GM18867 (cell line): ENCODE measurements around the gene SCN5A.
"Not testable (repeated sequence)": the region's sequence is repeated elsewhere in the genome, so short reads cannot be mapped to it uniquely, and the experiment has no call there.

Experiments
- ATAC-seq: cut with Tn5 transposase; IDR thresholded peaks from one replicate; pipeline ENCODE4 v1.9.1; 2021; ENCODE audit warnings: mild to moderate bottlenecking, moderate library complexity; ENCODE audit not compliant: unreplicated experiment

The SCN5A gene

DNA sequence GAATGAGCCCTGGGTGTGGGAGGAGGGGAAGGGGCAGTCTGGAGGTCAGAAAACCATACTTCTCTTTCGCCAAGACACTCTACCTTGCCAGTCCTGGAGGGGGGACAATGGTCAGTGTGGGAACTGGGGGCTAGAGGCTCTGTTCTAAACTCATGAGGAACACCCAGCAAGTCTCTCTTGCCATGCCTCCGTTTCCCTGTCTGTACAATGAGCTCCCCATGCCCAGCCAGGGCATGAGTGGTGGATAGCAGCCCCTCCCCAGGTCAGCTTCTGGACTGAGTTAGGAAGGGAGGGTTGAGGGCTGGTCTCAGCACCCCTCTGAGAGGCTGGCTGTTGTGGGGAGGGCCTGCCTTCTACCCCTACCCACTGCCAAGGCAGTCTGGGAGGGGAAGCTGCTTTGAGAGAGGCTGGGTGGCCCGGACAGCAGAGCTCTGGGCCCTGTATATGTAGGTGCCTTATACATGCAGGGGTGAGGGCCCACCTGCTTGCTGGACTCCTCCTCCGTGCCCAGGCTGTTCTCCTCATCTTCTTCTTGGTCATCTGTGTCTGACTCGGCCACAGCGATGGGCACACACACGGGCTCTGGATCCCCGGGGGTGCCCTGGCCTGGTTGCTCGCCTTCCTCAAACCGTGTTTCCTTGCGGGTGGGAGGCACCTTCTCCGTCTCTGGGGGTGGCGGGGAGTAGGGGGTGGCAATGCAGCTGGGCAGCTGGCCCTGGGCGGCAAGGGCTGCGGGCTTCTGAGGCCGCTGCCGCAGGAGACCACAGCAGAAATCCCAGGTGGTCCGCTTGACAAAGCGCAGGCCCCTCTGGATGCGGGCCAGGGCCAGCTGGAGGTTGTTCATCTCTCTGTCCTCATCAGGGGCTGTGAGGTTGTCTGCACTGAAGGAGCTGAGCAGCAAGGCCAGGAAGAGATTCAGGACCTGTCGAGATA, 68.8 kb downstream of the SCN5A start:
- ATAC-seq: no peak

DNA sequence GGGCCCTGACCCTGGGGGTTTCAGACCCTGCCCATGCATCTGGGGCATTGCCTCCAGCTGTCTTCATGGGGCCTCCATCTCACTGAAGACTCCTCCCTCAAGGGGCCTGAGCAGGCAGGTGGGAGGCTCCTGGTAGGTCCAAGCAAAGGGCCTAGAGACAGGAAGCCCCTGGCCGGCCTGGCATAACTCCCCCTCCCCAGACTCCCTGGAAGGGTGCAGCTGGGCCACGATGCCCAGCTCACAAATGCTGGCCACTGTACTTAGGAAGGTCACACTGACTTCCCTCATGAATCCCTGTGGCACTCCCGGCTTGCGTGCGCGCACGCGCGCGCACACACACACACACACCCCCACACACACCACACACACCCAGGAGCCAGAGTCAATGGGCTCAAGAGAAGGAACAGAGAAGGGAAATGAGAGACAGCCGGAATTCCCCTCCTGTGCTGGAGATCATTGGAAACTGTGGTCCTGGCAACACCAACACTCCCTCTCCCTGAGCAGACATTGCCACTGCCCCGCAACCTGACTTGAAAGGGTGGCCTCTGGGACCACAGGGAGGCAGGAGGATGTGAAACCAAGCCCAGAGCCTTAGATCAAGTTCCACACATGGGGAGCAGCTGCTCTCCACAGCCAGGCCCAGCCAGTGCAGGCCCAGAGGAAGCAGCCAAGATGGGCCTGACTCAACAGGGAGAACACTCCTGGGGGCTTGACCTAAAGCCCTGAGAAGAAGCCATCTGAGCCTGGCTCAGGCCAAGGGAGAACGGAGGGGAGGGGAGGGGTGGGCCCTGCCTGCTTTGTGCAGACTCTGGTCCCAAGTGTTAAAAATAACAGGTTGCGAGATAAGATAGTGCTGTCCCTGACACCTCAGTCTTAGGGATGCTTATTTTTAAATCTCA, 69.7 kb downstream of the SCN5A start:
- ATAC-seq: peak; percentile 47

DNA sequence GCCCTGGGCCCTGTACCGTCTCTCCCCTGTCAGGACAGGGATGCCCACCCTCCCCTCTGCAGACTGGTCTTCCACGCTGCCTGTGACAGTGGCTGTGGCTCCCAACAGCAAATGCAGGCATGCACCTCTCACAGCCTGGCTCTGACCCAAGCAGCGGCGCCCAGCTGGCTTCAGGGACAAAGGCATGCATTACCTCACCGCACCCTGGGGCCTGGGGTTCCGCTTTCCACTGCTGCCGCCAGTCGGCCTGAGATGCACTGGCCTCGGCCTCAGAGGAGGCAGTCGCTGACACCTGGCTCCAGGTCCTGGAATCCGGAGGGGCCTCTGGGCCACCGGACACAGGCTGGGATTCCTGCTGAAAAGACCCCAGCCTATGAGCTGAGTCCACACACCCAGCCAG, 70.3 kb downstream of the SCN5A start:
- ATAC-seq: no peak

DNA sequence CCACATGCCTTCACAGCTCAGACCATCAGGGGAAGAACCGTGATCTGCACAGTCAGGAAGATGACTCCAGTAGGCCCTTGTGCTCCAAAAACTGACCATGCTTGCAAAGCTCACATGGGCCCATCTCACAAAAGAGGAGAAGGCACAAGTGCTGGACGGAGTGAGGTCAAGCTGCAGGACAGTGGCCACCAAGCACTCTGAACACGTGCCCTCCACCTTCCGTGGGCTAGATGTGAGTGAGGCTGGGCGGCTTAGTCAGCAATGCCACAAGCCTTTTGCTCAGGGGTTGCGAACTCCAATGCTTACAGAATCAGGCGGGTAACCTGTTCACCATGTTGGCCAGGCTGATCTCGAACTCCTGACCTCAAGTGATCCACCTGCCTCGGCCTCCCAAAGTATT, 70.9 kb downstream of the SCN5A start:
- no peak for ATAC-seq

DNA sequence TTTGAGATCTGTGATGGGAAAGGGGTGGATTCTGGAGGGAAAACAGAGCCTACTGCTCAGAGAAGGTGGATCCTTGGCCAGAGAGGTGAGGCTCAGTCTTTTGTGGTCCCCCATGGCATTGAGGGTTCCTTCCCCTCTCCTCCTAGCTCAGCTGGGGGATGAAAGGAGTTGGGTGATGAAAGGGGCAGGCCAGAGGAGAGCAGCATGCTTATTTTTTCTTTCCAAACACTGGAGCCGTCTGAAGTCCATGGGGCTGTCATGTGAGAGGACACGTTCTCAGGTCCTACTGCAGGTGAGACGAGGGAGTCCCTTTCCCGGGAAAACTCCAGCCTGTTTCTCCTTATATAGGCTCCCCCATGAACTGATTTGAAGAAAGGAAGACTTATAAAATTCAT, 71.4 kb downstream of the SCN5A start:
- ATAC-seq: no peak

DNA sequence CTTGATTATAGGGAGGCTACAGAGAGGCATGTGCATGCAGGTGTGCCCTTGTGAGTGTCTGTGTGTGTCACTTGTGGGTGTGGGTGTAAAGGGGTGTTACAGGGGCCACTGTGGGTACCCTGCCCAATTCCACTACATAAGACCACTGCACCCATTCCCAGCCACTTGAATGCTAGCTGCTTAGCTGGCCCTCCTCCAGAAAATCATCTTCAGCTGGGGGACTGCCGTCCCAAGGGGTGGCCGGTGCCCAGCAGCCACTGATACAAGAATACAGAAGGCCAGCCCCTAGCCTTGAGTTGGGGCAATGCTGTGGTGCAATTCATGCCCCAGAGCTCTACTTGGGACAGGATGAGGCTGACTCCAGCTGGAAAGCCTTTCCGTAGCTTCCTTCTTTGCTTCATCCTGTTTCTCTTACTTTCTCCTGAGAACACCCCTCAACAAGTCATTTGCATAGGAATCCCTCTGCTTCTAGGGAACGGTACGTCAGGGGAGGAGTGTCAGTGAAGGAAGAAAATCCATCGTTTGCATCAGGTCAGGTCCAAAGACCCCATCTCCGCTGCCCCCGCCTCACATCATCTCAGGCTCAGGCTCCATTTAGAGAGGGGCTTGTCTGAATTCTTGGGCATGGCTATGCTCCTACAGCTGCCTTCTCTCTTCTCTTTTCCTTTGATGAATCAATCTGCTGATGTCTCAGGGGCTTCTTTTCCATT, 72.0 kb downstream of the SCN5A start:
- ATAC-seq: no peak

DNA sequence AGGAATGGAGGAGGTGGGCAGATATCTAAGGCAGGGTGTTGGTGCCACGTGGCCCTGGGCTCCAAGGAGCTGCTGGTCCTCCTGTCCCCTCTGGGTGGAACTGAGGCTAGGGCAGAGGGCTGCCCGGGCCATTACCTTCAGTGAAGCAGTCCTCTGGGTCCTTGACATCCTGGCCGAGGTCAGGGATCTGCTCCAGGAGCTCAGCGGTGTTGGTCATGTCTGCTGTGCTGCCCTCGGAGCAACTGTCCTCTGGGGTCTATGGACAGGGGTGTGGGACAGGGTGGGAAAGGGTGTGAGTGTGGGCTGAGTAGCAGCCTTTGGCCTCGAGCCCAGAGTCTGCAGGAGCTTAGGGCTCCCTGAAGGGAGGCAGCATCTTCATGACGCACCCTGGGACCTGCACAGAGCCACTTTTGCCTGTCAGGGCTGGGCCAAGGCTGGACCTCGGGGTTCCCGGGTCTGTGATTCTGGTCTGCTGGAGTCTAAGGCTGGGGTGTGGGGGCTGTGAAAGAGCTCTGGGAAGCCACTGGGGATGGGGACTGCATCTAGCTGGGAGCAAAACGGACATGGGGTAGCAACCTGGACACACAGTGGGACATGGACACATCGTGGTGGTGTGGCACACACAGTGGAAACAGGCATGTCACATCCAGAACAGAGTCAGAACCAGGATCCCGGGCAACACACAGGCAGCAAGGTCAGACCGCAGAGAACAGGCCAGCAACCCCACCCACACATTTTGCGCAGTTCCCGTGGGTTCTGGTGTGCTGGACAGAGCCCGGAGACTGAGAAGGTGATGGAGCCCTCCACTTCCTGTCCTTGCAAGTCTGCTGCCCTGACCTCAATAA, 72.7 kb downstream of the SCN5A start:
- no peak for ATAC-seq

DNA sequence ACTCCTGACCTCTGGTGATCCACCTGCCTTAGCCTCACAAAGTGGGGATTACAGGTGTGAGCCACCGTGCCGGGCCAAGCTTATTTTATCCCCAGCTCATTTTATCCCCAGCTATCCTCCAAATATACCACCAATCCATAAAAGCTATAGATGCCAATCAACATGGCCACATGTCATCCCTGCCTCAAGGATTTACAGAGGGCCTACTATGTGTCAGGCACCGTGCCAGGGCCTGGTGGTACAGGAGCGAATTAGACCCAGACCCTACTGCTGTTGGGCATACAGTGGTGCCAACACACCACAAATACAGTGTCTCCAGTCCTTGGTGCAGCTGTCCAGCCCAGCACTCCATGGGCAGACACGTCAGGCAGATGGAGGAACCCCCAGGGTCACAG, 73.4 kb downstream of the SCN5A start:
- no peak for ATAC-seq

DNA sequence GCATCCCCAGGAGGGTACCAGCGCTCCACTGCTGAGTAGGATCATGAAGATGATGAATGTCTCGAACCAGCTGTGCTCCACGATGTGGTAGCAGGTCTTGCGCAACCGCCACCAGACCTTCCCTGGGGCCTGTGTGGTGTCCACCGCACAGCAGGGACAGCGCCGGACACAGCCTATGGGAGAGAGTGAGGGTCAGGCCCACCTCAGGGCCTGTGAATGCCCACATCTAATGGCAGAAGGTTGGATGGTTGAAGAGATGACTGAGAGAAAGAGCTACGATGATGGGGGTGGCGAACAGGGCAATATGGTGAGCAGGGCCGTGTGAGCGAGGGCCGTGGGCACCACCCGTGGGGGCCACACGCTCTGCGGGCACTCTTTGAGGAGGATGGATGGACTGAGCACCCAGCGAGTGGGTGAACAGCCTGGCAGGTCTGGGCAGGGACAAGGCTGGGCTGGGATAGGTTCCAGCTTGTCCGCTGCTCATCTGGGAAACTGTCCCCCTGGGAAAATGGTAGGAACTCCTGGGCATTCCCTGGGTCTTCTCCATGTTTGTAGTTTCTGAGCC, 74.1 kb downstream of the SCN5A start:
- ATAC-seq: no peak

DNA sequence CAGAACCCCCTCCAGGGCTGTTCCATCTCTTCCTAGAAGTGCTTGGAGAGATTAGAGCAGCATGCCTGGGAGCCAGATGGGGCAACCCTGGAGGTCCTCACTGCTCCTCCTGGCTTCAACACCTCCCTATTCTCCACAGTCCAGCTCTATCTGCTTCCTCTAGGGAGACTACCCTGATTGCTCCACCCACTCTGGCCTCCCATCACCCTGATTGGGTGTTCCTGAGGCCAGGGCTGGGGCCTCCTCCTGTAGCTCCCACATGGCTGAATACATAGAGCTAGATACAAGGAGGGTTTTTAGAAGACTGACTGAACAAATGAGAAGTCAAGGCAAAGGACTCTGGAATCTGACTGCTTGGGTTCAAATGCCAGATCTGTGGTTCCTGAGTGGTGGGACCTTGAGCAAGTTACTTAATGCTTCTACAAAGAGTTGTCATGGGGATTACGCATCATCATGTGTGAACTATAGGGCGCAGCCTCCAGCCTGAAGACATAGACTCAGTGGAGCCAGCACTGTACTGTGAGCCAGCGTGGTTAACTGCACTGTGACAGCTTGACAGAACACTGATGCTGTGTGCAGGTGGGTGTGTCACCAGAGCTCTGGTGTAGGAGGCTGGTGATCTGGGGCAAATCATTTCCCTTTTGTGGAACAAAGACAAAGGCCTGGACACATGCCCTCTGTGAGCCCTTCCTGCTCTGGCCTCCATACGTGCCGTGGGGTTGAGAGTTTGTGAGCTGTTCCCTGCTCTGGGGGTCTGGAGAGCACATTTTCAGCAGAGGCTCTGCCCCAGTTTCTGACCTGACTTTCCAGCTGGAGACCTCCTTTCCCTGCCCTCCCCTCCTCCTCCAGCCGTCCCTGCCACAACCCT, 74.8 kb downstream of the SCN5A start:
- ATAC-seq: no peak

DNA sequence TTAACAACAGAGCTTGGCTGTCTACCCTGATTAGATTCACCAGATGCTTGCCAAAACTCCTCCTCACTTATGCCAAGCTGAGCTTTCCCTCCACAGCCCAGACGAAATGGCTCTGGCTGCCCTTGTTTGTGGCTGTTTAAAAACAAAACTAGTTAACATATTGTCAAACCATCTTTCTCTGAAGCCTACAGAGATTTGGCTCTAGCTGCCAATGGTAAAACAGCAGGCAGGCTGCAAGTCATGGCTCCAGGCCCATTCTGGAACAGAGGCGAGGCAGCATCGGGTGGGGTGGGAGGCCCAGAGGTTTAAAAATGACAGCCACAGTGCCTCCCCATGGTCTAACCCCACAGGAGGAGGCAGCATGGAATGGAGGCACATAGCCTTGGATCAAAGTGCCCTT, 75.9 kb downstream of the SCN5A start:
- ATAC-seq: no peak

DNA sequence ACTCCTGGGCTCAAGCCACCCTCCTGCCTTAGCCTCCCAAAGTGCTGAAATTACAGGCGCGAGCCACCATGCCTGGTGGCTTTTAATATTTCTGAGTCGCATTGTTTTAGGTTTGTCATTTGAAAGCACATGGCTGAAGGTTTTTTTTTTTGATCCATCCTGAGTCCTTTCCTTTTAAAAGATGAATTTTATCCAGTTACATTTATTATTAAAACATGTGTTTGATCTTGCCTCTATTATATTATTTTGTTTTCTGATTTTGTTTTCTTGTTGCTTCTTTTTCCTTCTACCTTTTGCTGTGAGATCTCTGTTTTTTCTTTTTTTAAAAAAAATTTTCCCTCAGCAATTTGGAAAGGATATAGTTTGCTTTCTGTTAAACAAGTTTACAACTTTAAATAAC, 76.4 kb downstream of the SCN5A start:
- ATAC-seq: no peak

DNA sequence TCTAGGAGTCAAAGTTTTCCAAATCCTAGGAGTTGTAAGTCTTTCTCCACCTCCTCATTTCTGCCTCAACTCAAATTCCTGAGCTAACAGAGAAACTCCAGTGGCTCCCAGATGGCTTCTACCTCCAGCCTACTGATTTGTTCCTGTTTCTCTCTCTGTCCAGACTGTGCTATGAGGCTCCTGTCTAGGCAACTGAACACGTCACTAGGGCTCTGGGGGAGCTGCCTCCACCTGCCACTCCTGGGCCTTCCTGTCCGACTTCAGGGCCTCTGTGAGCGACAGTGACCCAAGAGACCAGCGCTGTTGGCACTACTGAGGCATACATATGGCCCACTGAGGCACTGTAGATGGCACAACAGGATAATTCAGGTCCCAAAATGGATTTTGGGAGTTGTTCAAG, 82.0 kb downstream of the SCN5A start:
- no peak for ATAC-seq

DNA sequence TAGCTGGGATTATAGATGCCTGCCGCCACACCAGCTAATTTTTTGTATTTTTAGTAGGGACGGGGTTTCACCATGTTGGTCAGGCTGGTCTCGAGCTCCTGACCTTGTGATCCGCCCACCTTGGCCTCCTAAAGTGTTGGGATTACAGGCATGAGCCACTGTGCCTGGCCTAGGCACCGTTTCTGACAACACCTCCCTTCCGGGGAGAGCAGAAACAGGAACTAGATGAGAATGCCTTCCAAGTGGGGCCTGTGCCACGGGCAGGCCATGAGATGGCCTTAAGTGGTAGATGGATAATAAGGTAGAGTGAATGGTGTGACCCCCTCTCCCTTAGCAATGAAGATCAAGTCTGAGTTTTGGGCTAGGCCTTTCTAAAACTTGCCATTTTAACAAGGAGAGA, 82.7 kb downstream of the SCN5A start:
- ATAC-seq: not testable (repeated sequence)

DNA sequence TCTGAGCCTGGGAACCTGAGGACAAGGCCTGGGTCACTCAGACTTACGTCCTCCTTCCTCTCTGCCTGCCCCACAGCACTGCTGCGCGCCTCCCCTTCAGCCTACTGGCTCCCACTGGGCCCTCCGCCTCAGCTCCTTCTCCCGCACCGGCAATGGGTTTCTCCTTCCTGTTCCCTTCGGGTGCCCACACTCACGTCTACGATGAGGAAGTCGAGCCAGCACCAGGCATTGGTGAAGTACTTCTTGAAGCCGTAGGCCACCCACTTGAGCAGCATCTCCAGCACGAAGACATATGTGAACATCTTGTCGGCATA, 83.3 kb downstream of the SCN5A start:
- no peak for ATAC-seq

DNA sequence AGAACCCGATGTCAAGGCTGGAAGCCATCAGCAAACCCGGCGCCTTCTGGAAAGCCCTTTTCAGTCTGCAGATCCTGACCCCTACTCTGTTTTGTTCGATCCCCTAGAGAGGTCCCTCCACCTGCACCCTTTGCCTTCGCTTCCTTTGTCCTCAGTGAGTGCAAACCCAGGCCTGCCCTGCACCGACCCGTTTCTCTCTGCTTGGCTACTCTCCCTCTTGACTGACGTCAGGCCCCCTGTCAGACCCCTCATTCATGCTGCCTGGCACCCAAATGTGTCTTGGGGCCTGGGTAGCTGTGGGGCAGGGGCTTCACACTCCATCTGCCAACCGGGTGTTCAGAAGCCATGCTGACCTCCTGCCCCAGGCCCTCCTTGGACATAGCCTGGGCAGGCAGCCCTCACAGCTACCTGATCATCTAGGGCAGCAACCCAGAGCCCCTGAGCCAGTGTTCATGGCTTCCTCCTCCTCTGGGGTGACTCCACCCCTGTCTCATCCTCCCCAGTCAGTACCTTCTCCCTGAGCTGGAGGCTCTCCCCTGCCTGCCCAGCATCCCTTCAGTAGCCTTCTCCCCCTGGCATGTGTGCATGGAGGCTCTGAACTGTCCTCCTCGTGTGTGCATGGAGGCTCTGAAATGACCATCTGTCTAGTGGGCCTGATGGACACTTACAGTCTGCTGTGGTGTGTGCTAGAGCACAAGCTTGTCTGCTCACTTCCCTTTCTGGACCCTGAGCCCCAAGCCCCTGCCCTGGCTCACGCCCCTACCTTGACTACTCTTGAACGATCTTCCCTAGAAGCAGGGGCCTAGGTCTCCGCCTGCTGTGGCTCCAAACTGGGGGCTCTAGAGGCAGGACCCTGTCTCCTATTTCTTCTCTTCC, 83.9 kb downstream of the SCN5A start:
- ATAC-seq: no peak

DNA sequence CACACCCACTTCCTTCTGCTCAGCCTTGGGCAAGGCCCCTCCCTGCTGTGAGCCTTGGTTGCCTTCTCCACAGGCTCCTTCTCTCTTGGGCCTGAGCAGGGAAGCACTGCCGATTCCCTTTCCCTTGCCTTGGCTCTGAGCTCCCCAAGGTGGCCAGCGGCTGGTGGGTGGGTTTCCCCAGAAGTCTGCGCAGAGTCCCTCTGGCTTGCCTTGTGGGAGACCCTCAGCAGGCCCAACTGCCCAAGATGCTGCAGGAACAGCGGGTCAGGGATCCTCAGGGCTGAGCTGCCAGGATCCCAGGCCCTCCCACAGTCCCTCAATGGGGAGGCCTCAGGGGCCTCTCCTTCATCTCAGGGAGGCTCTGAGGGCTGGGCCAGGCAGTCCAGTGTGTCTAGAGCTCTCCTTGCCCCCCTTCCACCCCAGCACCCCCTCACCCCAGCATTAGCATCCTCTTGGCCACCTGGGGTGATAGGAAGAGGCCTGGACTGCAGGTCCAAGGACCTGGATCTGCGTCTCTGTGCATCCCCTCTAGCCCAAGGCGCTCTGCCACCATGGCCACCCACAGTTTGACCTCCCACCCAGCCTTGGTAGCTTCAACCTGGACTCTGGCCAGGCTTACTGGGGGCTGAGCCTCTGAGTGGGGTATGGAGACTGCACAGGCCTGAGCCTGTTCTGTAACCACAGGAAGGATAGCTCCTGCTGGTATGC, 84.7 kb downstream of the SCN5A start:
- no peak for ATAC-seq

DNA sequence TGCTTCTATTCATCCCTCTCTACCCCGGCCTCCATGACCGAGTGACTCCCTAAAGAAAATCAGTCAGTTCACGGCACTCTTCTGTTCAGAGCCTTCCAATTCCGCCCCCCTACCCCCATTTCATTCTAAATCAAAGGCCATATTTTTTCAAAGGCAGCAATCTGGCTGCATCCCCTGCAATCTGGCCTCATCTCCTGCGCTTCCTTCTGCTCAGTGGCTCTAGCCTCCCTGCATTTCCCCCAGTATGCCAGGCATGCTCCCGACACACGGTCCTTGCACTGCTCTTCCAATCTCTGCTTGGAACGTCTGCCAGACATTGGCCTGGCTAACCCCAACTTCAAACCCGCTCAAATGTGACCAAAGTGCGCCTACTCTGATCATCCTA, 85.6 kb downstream of the SCN5A start:
- no peak for ATAC-seq
